HepG2 (cell line): ENCODE data around the gene KAZN. TPM values are rescaled to one million over a fixed set of nuclear protein-coding genes. Genes with fewer than 3 reads are reported as not detected.

Experiments
- DPF2 ChIP-seq: sonication (generic); formaldehyde crosslinking; IDR thresholded peaks from 2 replicates; pipeline ENCODE4 v1.4.0; 2020; ENCODE audit warnings: mild to moderate bottlenecking, low read depth, missing genetic modification reagents, borderline replicate concordance
- MIER3 ChIP-seq: IDR thresholded peaks from 2 replicates; pipeline ENCODE4 v1.6.1; 2016; ENCODE audit warnings: missing compliant biosample characterization, borderline replicate concordance
- RFX3 ChIP-seq: IDR thresholded peaks from 2 replicates; pipeline ENCODE4 v1.6.1; 2016; ENCODE audit warnings: missing biosample characterization, missing genetic modification reagents
- SIX4 ChIP-seq: sonication (generic); formaldehyde crosslinking; IDR thresholded peaks from 2 replicates; pipeline ENCODE4 v1.4.0; 2020; ENCODE audit warnings: missing genetic modification reagents
- STAG1 ChIP-seq: sonication (generic); formaldehyde crosslinking; IDR thresholded peaks from 2 replicates; pipeline ENCODE4 v1.4.0; 2020; ENCODE audit warnings: missing genetic modification reagents
- STAT5B ChIP-seq: sonication (generic); formaldehyde crosslinking; IDR thresholded peaks from 2 replicates; pipeline ENCODE4 v1.4.0; 2020; ENCODE audit warnings: missing genetic modification reagents
- ZNF251 ChIP-seq: sonication (generic); formaldehyde crosslinking; IDR thresholded peaks from 2 replicates; pipeline ENCODE4 v1.9.0; 2021; ENCODE audit warnings: mild to moderate bottlenecking, missing genetic modification reagents
- ZNF280B ChIP-seq: sonication (generic); formaldehyde crosslinking; IDR thresholded peaks from 2 replicates; pipeline ENCODE4 v1.5.0; 2020; ENCODE audit warnings: missing genetic modification reagents, mild to moderate bottlenecking, borderline replicate concordance
- ZNF414 ChIP-seq: sonication (generic); formaldehyde crosslinking; IDR thresholded peaks from 2 replicates; pipeline ENCODE4 v1.5.0; 2020; ENCODE audit warnings: missing genetic modification reagents
- ZNF431 ChIP-seq: sonication (generic); formaldehyde crosslinking; IDR thresholded peaks from 2 replicates; pipeline ENCODE4 v1.9.0; 2022; ENCODE audit warnings: missing genetic modification reagents, low read depth, mild to moderate bottlenecking, borderline replicate concordance
- ZNF562 ChIP-seq: sonication (generic); formaldehyde crosslinking; IDR thresholded peaks from 2 replicates; pipeline ENCODE4 v1.8.0; 2022; ENCODE audit warnings: missing genetic modification reagents, borderline replicate concordance
- ZNF670 ChIP-seq: sonication (generic); formaldehyde crosslinking; IDR thresholded peaks from 2 replicates; pipeline ENCODE4 v1.8.0; 2022; ENCODE audit warnings: mild to moderate bottlenecking, missing genetic modification reagents, borderline replicate concordance
- ZNF720 ChIP-seq: sonication (generic); formaldehyde crosslinking; IDR thresholded peaks from 2 replicates; pipeline ENCODE4 v1.4.0; 2020; ENCODE audit warnings: missing genetic modification reagents
- ZSCAN29 ChIP-seq: sonication (generic); formaldehyde crosslinking; conservative IDR thresholded peaks from 2 replicates; pipeline ENCODE4 v1.4.0; 2020; ENCODE audit warnings: mild to moderate bottlenecking, missing genetic modification reagents
- polyA plus RNA-seq, 8 experiments: library from polyadenylated mRNA; depleted of rRNA in 3 of 8; stranded (reverse) in 7 of 8; unstranded in 1 of 8; fragments of >200 nt; fragmentation: Illumina TruSeq in 4 of 8; extraction: Trizol in 4 of 8; gene quantifications; 2 replicates each; pipeline versions ENCODE4 v1.2.1 to v1.2.3, GENCODE V29; 2011 to 2016; ENCODE audit warnings: low read depth in 4 of 8, missing spikeins in 1 of 8, mixed read lengths in 1 of 8; ENCODE audit not compliant: insufficient read depth in 1 of 8
- total RNA-seq, 5 experiments: library from RNA; depleted of rRNA; stranded (reverse); fragments of >200 nt; fragmentation: Illumina TruSeq; extraction: Trizol; gene quantifications; 2 replicates each; pipeline ENCODE4 v1.2.3, GENCODE V29; 2016; ENCODE audit warnings: low read depth in 1 of 5
- TF ChIP-seq, protein P1 (sequence below): sonication (generic); formaldehyde crosslinking; IDR thresholded peaks from 2 replicates; pipeline ENCODE4 v1.4.0; 2020; ENCODE audit warnings: missing genetic modification reagents

KAZN gene
- total and polyA plus RNA-seq, 2 of the 13 experiments (the other 11 are each of a cell fraction or from before 2014, with no cell fraction given) = 10.4 to 13.5 TPM

DNA sequence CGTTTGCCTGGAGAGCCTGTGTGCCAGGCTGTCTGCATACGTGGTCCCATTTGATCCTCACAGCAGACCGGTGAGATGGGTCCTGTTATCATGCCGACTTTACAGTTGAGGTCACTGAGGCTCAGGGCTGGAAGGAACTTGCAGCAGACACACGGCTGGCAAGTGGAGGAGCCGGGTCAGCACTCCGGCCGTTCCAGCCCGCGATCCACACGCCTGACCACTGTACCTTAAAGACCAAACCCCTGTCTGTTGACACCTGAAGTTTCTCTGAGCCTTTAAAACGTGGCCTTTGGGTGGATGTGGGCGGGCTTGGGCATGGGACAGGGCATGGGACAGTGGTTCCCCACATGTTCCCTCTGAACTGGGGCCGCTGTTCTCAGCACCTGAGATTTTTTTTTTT, 383.5 kb downstream of the KAZN start (continued):
- TF ChIP-seq, protein P1, sequence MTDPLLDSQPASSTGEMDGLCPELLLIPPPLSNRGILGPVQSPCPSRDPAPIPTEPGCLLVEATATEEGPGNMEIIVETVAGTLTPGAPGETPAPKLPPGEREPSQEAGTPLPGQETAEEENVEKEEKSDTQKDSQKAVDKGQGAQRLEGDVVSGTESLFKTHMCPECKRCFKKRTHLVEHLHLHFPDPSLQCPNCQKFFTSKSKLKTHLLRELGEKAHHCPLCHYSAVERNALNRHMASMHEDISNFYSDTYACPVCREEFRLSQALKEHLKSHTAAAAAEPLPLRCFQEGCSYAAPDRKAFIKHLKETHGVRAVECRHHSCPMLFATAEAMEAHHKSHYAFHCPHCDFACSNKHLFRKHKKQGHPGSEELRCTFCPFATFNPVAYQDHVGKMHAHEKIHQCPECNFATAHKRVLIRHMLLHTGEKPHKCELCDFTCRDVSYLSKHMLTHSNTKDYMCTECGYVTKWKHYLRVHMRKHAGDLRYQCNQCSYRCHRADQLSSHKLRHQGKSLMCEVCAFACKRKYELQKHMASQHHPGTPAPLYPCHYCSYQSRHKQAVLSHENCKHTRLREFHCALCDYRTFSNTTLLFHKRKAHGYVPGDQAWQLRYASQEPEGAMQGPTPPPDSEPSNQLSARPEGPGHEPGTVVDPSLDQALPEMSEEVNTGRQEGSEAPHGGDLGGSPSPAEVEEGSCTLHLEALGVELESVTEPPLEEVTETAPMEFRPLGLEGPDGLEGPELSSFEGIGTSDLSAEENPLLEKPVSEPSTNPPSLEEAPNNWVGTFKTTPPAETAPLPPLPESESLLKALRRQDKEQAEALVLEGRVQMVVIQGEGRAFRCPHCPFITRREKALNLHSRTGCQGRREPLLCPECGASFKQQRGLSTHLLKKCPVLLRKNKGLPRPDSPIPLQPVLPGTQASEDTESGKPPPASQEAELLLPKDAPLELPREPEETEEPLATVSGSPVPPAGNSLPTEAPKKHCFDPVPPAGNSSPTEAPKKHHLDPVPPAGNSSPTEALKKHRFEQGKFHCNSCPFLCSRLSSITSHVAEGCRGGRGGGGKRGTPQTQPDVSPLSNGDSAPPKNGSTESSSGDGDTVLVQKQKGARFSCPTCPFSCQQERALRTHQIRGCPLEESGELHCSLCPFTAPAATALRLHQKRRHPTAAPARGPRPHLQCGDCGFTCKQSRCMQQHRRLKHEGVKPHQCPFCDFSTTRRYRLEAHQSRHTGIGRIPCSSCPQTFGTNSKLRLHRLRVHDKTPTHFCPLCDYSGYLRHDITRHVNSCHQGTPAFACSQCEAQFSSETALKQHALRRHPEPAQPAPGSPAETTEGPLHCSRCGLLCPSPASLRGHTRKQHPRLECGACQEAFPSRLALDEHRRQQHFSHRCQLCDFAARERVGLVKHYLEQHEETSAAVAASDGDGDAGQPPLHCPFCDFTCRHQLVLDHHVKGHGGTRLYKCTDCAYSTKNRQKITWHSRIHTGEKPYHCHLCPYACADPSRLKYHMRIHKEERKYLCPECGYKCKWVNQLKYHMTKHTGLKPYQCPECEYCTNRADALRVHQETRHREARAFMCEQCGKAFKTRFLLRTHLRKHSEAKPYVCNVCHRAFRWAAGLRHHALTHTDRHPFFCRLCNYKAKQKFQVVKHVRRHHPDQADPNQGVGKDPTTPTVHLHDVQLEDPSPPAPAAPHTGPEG (CRISPR knock-in tag) = no peak
- TF ChIP-seq ZNF280B = no peak
- TF ChIP-seq ZSCAN29 (CRISPR knock-in tag) = no peak
- no peak for TF ChIP-seq STAG1 (CRISPR knock-in tag)
- TF ChIP-seq ZNF670 (CRISPR knock-in tag) = no peak
- no peak for TF ChIP-seq ZNF720 (CRISPR knock-in tag)
- TF ChIP-seq RFX3 = no peak
- no peak for TF ChIP-seq DPF2 (CRISPR knock-in tag)
- no peak for TF ChIP-seq ZNF562 (CRISPR knock-in tag)
- no peak for TF ChIP-seq SIX4 (CRISPR knock-in tag)
- no peak for TF ChIP-seq MIER3 (CRISPR knock-in tag)
- no peak for TF ChIP-seq ZNF414 (CRISPR knock-in tag)
- TF ChIP-seq ZNF431 (CRISPR knock-in tag) = no peak
- no peak for TF ChIP-seq ZNF251 (CRISPR knock-in tag)
- no peak for TF ChIP-seq STAT5B
